IMR-90 (cell line): Measurements from ENCODE around the gene A3GALT2. TPM values are rescaled to one million over a fixed set of nuclear protein-coding genes. Genes with fewer than 3 reads are reported as not detected.

Source experiments
- microRNA-seq, 2 experiments: library from miRNA; stranded (forward) in 1 of 2; unstranded in 1 of 2; fragments of 10-50 nt in 1 of 2; fragments of <30 nt in 1 of 2; gene quantifications in 1 of 2; microRNA quantifications in 1 of 2; one replicate each; pipeline versions ENCODE3 to v1.1.0; 2013 to 2020; ENCODE audit not compliant: insufficient read depth in 1 of 2, insufficient read length in 1 of 2, unreplicated experiment in 1 of 2
- polyA plus RNA-seq, 3 experiments: library from polyadenylated mRNA; depleted of rRNA; stranded (reverse); fragments of >200 nt; gene quantifications; 2 replicates each; pipeline ENCODE4 v1.2.3, GENCODE V29; 2012; ENCODE audit warnings: low replicate concordance in 1 of 3
- small RNA-seq, 5 experiments: library from RNA; depleted of rRNA; stranded (forward); fragments of <200 nt; gene quantifications; one replicate each; pipeline ENCODE3, GENCODE V24; 2012
- total RNA-seq: library from RNA; depleted of rRNA; stranded (reverse); fragments of >200 nt; gene quantifications from 2 replicates; pipeline ENCODE4 v1.2.3, GENCODE V29; 2012; rRNA removed

The A3GALT2 gene
- total and polyA plus RNA-seq, 2 of the 4 experiments (the other 2 are of a cell fraction) = not detected

Small RNA genes within 50 kb of the gene (microRNA-seq; reads per million reads assigned to microRNA genes)
- 20.8 reads per million, percentile 36 among the genes with 10 or more reads in this experiment for gene MIR3605 (ENCODE audit: unreplicated experiment)
- not detected for gene RN7SKP16 (ENCODE audit: insufficient read depth, insufficient read length)

Small RNA genes within 50 kb of the gene (small RNA-seq; reads per million reads assigned to genes)
- gene RN7SKP16 = 0 to 0.15 (median 0.08) reads per million in 5 experiments

Other genes with a start within 250 kb of the A3GALT2 start
- gene AZIN2, start 239.9 kb downstream of the A3GALT2 start, total RNA-seq = 2.2 and 4.7 TPM in 2 replicates
- 8.0 and 8.9 TPM in 2 replicates for gene AZIN2, start 239.9 kb downstream of the A3GALT2 start, polyA plus RNA-seq (2012; rRNA removed)
- gene TRIM62, start 139.1 kb downstream of the A3GALT2 start, total RNA-seq = 2.8 and 3.0 TPM in 2 replicates
- 11.1 and 12.8 TPM in 2 replicates for gene TRIM62, start 139.1 kb downstream of the A3GALT2 start, polyA plus RNA-seq (2012; rRNA removed)
- gene ZNF362, start 64.6 kb downstream of the A3GALT2 start, total RNA-seq = 5.3 and 5.7 TPM in 2 replicates
- 12.9 and 14.2 TPM in 2 replicates for gene ZNF362, start 64.6 kb downstream of the A3GALT2 start, polyA plus RNA-seq (2012; rRNA removed)
- gene PHC2, start 110.0 kb upstream of the A3GALT2 start, total RNA-seq = 43.3 and 46.4 TPM in 2 replicates
- gene PHC2, start 110.0 kb upstream of the A3GALT2 start, polyA plus RNA-seq (2012; rRNA removed) = 86.3 and 98.1 TPM in 2 replicates
- gene ZSCAN20, start 151.5 kb upstream of the A3GALT2 start, total RNA-seq = 8.1 and 11.1 TPM in 2 replicates
- gene ZSCAN20, start 151.5 kb upstream of the A3GALT2 start, polyA plus RNA-seq (2012; rRNA removed) = 1.9 and 2.1 TPM in 2 replicates